ENCODE measurements around the gene EFNA5.
A peak's percentile ranks its signal among the peaks of the same experiment; 100 is the strongest.

The EFNA5 gene

DNA sequence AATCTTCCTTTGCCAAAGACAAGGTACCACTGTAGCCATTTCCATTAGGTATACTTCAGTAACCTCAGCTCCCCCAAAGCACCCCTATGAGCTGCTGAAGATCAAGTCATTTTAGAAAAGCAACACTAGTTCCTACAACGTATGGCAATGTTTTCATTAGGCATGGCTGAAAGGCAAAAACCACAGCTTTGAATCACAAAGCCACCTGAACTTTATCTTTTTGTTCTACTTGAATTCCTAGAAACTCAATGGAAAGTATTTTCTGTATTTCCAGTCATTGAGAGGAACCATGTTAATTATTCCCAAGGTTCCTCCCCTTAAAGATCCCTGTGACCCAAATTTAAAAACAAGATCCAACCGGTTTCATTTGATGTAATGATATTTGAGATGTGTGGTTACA, 152.1 kb downstream of the EFNA5 start:
- Histone ChIP-seq H3K4me1 (ENCODE audit: control insufficient read depth, insufficient read depth, low read length) (peaks cover 41% of the 10 kb centered on the region), H3K4me3 (ENCODE audit: low read depth, low read length) (no peak overlapping the region), H3K27ac (ENCODE audit: extremely low read depth, low read depth, low read length) (no peak overlapping the region), H3K9me3 (ENCODE audit: control insufficient read depth, insufficient read depth, low read depth, low read length) (no peaks in the 10 kb centered on the region), H3K36me3 (ENCODE audit: control insufficient read depth in 2 of 2, insufficient read depth in 1 of 2, low read length in 2 of 2) (no peaks in the 10 kb centered on the region)
- TF ChIP-seq ZNF548 (tag by site-specific recombination; IDR thresholded peaks at IDR 0.05) = no peak
- TF ChIP-seq ZNF140 (tag by site-specific recombination; IDR thresholded peaks at IDR 0.05) = no peak
- 0 out of 2 replicates have a peak, but pooled peaks have one; percentile 14 for TF ChIP-seq BCL6B (tag by site-specific recombination; IDR thresholded peaks at IDR 0.05)
- ChIA-PET CTCF (no interaction called here), POLR2A (no interaction called here)

GRCh38 chr5:107518190-107518589, 152.5 kb downstream of the EFNA5 start:
- ChIA-PET CTCF (no interaction called here), POLR2A (no interaction called here)
- peaks cover 37% of the 10 kb centered on the region for H3K4me1 ChIP-seq (ENCODE audit: control insufficient read depth, insufficient read depth, low read length)
- no peaks in the 10 kb centered on the region for H3K36me3 ChIP-seq (ENCODE audit: control insufficient read depth in 2 of 2, insufficient read depth in 1 of 2, low read length in 2 of 2)
- no peak overlapping the region for H3K4me3 ChIP-seq (ENCODE audit: low read depth, low read length)
- H3K27ac ChIP-seq (ENCODE audit: extremely low read depth, low read depth, low read length) = no peak overlapping the region
- TF ChIP-seq ZNF248 (tag by site-specific recombination; IDR thresholded peaks at IDR 0.05) (no peak), ZNF654 (tag by site-specific recombination; IDR thresholded peaks at IDR 0.05; ENCODE audit: low read depth) (no peak), ZNF341 (tag by site-specific recombination; IDR thresholded peaks at IDR 0.05; ENCODE audit: low read depth) (no peak), ZNF555 (tag by site-specific recombination; conservative IDR thresholded peaks at IDR 0.05) (no peak), ZNF521 (tag by site-specific recombination; IDR thresholded peaks at IDR 0.05) (no peak), ZBTB21 (tag by site-specific recombination; IDR thresholded peaks at IDR 0.05) (no peak), ZNF18 (tag by site-specific recombination; IDR thresholded peaks at IDR 0.05) (no peak), ZNF514 (tag by site-specific recombination; IDR thresholded peaks at IDR 0.05) (no peak), KLF16 (tag by site-specific recombination; IDR thresholded peaks at IDR 0.05) (no peak)
- TF ChIP-seq, protein P1, sequence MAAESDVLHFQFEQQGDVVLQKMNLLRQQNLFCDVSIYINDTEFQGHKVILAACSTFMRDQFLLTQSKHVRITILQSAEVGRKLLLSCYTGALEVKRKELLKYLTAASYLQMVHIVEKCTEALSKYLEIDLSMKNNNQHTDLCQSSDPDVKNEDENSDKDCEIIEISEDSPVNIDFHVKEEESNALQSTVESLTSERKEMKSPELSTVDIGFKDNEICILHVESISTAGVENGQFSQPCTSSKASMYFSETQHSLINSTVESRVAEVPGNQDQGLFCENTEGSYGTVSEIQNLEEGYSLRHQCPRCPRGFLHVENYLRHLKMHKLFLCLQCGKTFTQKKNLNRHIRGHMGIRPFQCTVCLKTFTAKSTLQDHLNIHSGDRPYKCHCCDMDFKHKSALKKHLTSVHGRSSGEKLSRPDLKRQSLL (tag by site-specific recombination; IDR thresholded peaks at IDR 0.05) = no peak
- H3K9me3 ChIP-seq (ENCODE audit: control insufficient read depth, insufficient read depth, low read depth, low read length) = no peaks in the 10 kb centered on the region

DNA sequence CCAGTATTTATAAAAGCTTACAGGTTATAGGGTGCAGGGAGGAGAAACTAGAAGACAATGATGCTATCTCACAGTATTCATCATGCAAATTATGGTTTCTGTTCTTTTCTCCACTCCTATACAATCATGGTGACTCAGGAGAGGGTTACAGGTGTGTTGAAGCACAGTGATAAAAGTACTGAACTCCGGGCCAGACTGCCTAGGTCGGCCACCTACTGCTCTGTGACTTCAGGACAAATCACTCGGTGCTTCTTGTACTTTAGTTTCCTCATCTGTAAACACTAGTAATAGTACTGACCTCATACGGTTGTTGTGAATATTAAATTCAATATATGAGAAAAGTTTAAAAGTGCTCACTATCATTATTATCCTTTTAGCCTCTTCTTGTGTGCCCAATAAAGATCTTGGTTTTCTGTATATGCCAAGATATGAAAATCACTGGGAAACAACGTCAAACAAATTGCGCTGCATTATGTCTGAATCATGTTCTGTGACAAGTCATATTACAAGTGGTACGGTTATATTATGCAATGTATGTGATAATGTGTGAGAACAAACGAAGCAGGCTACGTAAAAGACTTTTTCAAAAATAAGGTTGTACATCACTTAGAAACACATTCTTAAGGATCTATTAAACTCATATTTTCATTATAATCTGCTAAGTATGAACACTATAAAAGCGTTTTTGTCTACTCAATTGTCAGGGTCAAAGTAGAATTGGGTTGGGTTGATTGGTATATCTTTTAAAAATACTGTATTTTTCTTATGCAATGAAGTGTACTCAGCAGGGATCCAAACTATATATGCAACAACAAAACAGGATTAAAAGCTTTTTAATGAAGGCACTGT, 153.3 kb downstream of the EFNA5 start:
- CTCF ChIA-PET = no interaction called here
- peaks cover 42% of the 10 kb centered on the region for H3K4me1 ChIP-seq (ENCODE audit: control insufficient read depth, insufficient read depth, low read length)

More for the DNA sequence above, 153.3 kb downstream of the EFNA5 start:
- Histone ChIP-seq H3K36me3 (ENCODE audit: control insufficient read depth in 2 of 2, insufficient read depth in 1 of 2, low read length in 2 of 2) (no peaks in the 10 kb centered on the region), H3K4me3 (ENCODE audit: low read depth, low read length) (no peak overlapping the region), H3K27ac (ENCODE audit: extremely low read depth, low read depth, low read length) (no peak overlapping the region), H3K9me3 (ENCODE audit: control insufficient read depth, insufficient read depth, low read depth, low read length) (no peaks in the 10 kb centered on the region)
- TF ChIP-seq, protein P2, sequence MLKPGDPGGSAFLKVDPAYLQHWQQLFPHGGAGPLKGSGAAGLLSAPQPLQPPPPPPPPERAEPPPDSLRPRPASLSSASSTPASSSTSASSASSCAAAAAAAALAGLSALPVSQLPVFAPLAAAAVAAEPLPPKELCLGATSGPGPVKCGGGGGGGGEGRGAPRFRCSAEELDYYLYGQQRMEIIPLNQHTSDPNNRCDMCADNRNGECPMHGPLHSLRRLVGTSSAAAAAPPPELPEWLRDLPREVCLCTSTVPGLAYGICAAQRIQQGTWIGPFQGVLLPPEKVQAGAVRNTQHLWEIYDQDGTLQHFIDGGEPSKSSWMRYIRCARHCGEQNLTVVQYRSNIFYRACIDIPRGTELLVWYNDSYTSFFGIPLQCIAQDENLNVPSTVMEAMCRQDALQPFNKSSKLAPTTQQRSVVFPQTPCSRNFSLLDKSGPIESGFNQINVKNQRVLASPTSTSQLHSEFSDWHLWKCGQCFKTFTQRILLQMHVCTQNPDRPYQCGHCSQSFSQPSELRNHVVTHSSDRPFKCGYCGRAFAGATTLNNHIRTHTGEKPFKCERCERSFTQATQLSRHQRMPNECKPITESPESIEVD (tag by site-specific recombination; IDR thresholded peaks at IDR 0.05) = peak; percentile 64
- TF ChIP-seq SCRT1 (tag by site-specific recombination; IDR thresholded peaks at IDR 0.05; ENCODE audit: borderline replicate concordance) = peak; percentile 78
- peak; percentile 92 for TF ChIP-seq SCRT2 (tag by site-specific recombination; IDR thresholded peaks at IDR 0.05)
- TF ChIP-seq ZNF202 (tag by site-specific recombination; IDR thresholded peaks at IDR 0.05; ENCODE audit: borderline replicate concordance) = no peak
- no peak for TF ChIP-seq ZNF302 (tag by site-specific recombination; IDR thresholded peaks at IDR 0.05; ENCODE audit: low read depth)
- POLR2A ChIA-PET = no interaction called here

All from HEK293 (cell line).